Natural killer cell (primary cell): ENCODE results near the gene ATP1A4. TPM values are rescaled to one million over a fixed set of nuclear protein-coding genes. Genes with fewer than 3 reads are reported as not detected.
"Not testable (repeated sequence)": the region's sequence is repeated elsewhere in the genome, so short reads cannot be mapped to it uniquely, and the experiment has no call there.

Source experiments
- ATAC-seq, 3 donors: fragments of 150-1000 bp in 2 of 3; fragments of 200-7000 bp in 1 of 3; cut with Tn5 transposase; 1 replicate in 1 of 3; 2 replicates in 2 of 3; pipeline ENCODE4 v1.10.0; 2021; ENCODE audit warnings: mild to moderate bottlenecking in 2 of 3, moderate library complexity in 2 of 3
- DNase-seq, 2 donors: peaks; one replicate each; pipeline versions ENCODE4 v3.0.0 to v3.0.0-alpha.2; 2013 to 2021; ENCODE audit warnings: mixed read lengths in 1 of 2
- H3K27ac ChIP-seq: one replicate; pipeline ENCODE4 v1.5.1; 2013; ENCODE audit warnings: mild to moderate bottlenecking, low read length
- H3K27me3 ChIP-seq: one replicate; pipeline ENCODE4 v1.6.1; 2013; ENCODE audit warnings: low read length; ENCODE audit not compliant: control insufficient read depth, insufficient read depth
- H3K36me3 ChIP-seq: one replicate; pipeline ENCODE4 v1.6.1; 2013; ENCODE audit warnings: low read length; ENCODE audit not compliant: control insufficient read depth, insufficient read depth
- H3K4me1 ChIP-seq: one replicate; pipeline ENCODE4 v1.6.1; 2013; ENCODE audit warnings: low read length; ENCODE audit not compliant: control insufficient read depth, insufficient read depth
- H3K4me3 ChIP-seq: one replicate; pipeline ENCODE4 v1.5.1; 2013; ENCODE audit warnings: low read length
- H3K9me3 ChIP-seq: one replicate; pipeline ENCODE4 v1.6.1; 2013; ENCODE audit warnings: low read length; ENCODE audit not compliant: control insufficient read depth, insufficient read depth
- H3K27ac Mint-ChIP-seq, 2 donors: one replicate each; pipeline ENCODE4 v1.8.0; 2022; ENCODE audit warnings: mild to moderate bottlenecking in 2 of 2, mixed read lengths in 2 of 2, moderate library complexity in 1 of 2
- H3K27me3 Mint-ChIP-seq, 2 donors: one replicate each; pipeline ENCODE4 v1.8.0; 2022; ENCODE audit warnings: low read depth in 2 of 2, mixed read lengths in 2 of 2
- H3K36me3 Mint-ChIP-seq: one replicate; pipeline ENCODE4 v1.8.0; 2022; ENCODE audit warnings: mixed read lengths
- H3K4me1 Mint-ChIP-seq, 2 donors: one replicate each; pipeline ENCODE4 v1.8.0; 2022; ENCODE audit warnings: mixed read lengths in 2 of 2
- H3K4me3 Mint-ChIP-seq: one replicate; pipeline ENCODE4 v1.8.0; 2022; ENCODE audit warnings: mild to moderate bottlenecking, moderate library complexity, mixed read lengths
- H3K9me3 Mint-ChIP-seq, 2 donors: one replicate each; pipeline ENCODE4 v1.8.0; 2022; ENCODE audit warnings: mixed read lengths in 2 of 2
- CTCF ChIP-seq: fragments of 200-600 bp; IDR thresholded peaks from one replicate; pipeline ENCODE4 v1.8.0; 2022; ENCODE audit warnings: antibody characterized with exemption
- WGBS: methylation state at CpG from one replicate; pipeline ENCODE4 v1.1.7; 2013; ENCODE audit warnings: missing lambda C conversion rate; ENCODE audit not compliant: insufficient coverage; 5-methylcytosine and 5-hydroxymethylcytosine counted together
- intact Hi-C: fragments of 100-400 bp; cut with micrococcal nuclease; formaldehyde crosslinking; loops from one replicate; pipeline ENCODE4 v1.14.2; 2022
- total RNA-seq, 4 donors: library from RNA; stranded (reverse); fragments of 120-200 nt in 1 of 4; gene quantifications; one replicate each; pipeline versions ENCODE4 v1.2.3 to v1.2.4, GENCODE V29; 2013 to 2022

The ATP1A4 gene
- total RNA-seq, 3 donors from 2014 or later (not counting 1 experiment from before 2014, with no cell fraction given) = not detected

- Histone ChIP-seq H3K27ac (no peak overlapping the region), H3K27me3 (no peaks in the 10 kb centered on the region), H3K4me1 (no peaks in the 10 kb centered on the region), H3K36me3 (no peaks in the 10 kb centered on the region), H3K9me3 (no peaks in the 10 kb centered on the region), H3K4me3 (no peak overlapping the region)
- DNase-seq (no peak), ATAC-seq (no peak)
- peaks cover 0 to 13% of the 10 kb centered on the region in 2 donors for H3K27me3 Mint-ChIP-seq
- no peaks in the 10 kb centered on the region for H3K36me3 Mint-ChIP-seq
- intact Hi-C loops = no loop called here
- H3K4me3 Mint-ChIP-seq = no peak overlapping the region
- no peak overlapping the region for H3K27ac Mint-ChIP-seq
- no peaks in the 10 kb centered on the region for H3K4me1 Mint-ChIP-seq
- H3K9me3 Mint-ChIP-seq = no peaks in the 10 kb centered on the region
- TF ChIP-seq CTCF = no peak
Observed at GRCh38 chr1:160123726-160124125, 27.7 kb upstream of the ATP1A4 start.

- no peak for TF ChIP-seq CTCF
- H3K27ac Mint-ChIP-seq = no peak overlapping the region
- intact Hi-C loops = no loop called here
- Histone ChIP-seq H3K4me1 (no peaks in the 10 kb centered on the region), H3K36me3 (no peaks in the 10 kb centered on the region), H3K9me3 (no peaks in the 10 kb centered on the region), H3K27me3 (peaks cover 2% of the 10 kb centered on the region), H3K27ac (no peak overlapping the region), H3K4me3 (no peak overlapping the region)
- no peaks in the 10 kb centered on the region for H3K36me3 Mint-ChIP-seq
- no peak for DNase-seq
- H3K27me3 Mint-ChIP-seq = peaks cover 0 to 15% of the 10 kb centered on the region in 2 donors
- no peaks in the 10 kb centered on the region for H3K9me3 Mint-ChIP-seq
- ATAC-seq = no peak
- H3K4me1 Mint-ChIP-seq = no peaks in the 10 kb centered on the region
- H3K4me3 Mint-ChIP-seq = no peak overlapping the region
- WGBS = 86% methylated on average over 8 of the region's 8 CpGs
Observed at GRCh38 chr1:160124705-160125478, 26.5 kb upstream of the ATP1A4 start.

- no peaks in the 10 kb centered on the region for H3K4me1 ChIP-seq
- H3K4me3 ChIP-seq = no peak overlapping the region
- peaks cover 0 to 15% of the 10 kb centered on the region in 2 donors for H3K27me3 Mint-ChIP-seq
- H3K9me3 Mint-ChIP-seq = no peaks in the 10 kb centered on the region
- no peaks in the 10 kb centered on the region for H3K36me3 Mint-ChIP-seq
- H3K27ac Mint-ChIP-seq = no peak overlapping the region
- no peak for DNase-seq
- H3K27me3 ChIP-seq = peaks cover 3% of the 10 kb centered on the region
- H3K27ac ChIP-seq = no peak overlapping the region
- no peak for ATAC-seq
- H3K36me3 ChIP-seq = no peaks in the 10 kb centered on the region
- H3K9me3 ChIP-seq = no peaks in the 10 kb centered on the region
- H3K4me3 Mint-ChIP-seq = no peak overlapping the region
- TF ChIP-seq CTCF = no peak
- intact Hi-C loops = no loop called here
- 82% methylated on average over 1 of the region's 1 CpG for WGBS
- H3K4me1 Mint-ChIP-seq = no peaks in the 10 kb centered on the region
Observed at GRCh38 chr1:160125746-160126145, 25.7 kb upstream of the ATP1A4 start.

GRCh38 chr1:160126342-160126741, 25.1 kb upstream of the ATP1A4 start:
- ATAC-seq, H3K4me3 ChIP-seq, H3K36me3 ChIP-seq, H3K27ac ChIP-seq, H3K9me3 ChIP-seq, H3K4me1 Mint-ChIP-seq, H3K9me3 Mint-ChIP-seq, H3K36me3 Mint-ChIP-seq, H3K27me3 ChIP-seq, DNase-seq, H3K4me1 ChIP-seq, H3K4me3 Mint-ChIP-seq, H3K27ac Mint-ChIP-seq, intact Hi-C loops: not testable (repeated sequence)
- no CpG with 5 or more reads among the region's 4 CpGs for WGBS
- peaks cover 0 to 16% of the 10 kb centered on the region in 2 donors for H3K27me3 Mint-ChIP-seq
